ENCODE data around the gene NKAIN2.
A peak's percentile ranks its signal among the peaks of the same experiment; 100 is the strongest.

The NKAIN2 gene

GRCh38 chr6:124599656-124600055, 796.0 kb downstream of the NKAIN2 start:
- Histone ChIP-seq H3K4me3 (ENCODE audit: insufficient read depth, low read depth, low read length) (no peak overlapping the region), H3K4me1 (ENCODE audit: control insufficient read depth, insufficient read depth, low read length) (no peaks in the 10 kb centered on the region), H3K9me3 (ENCODE audit: control insufficient read depth, low read length) (no peaks in the 10 kb centered on the region), H3K27me3 (ENCODE audit: control insufficient read depth, insufficient read depth, low read length, poor library complexity, severe bottlenecking) (peaks cover 4% of the 10 kb centered on the region), H3K36me3 (ENCODE audit: control insufficient read depth, insufficient read depth, low read length) (no peaks in the 10 kb centered on the region), H3K27ac (ENCODE audit: insufficient read depth, low read depth, low read length, poor library complexity, severe bottlenecking) (no peak overlapping the region)
- 81 to 95% methylated on average over 1 of the region's 1 CpG for WGBS, 2 experiments

GRCh38 chr6:124604719-124605118, 801.1 kb downstream of the NKAIN2 start:
- Histone ChIP-seq H3K27me3 (ENCODE audit: control insufficient read depth, insufficient read depth, low read length, poor library complexity, severe bottlenecking) (peaks cover 4% of the 10 kb centered on the region), H3K4me3 (ENCODE audit: insufficient read depth, low read depth, low read length) (no peak overlapping the region), H3K36me3 (ENCODE audit: control insufficient read depth, insufficient read depth, low read length) (no peaks in the 10 kb centered on the region), H3K9me3 (ENCODE audit: control insufficient read depth, low read length) (no peaks in the 10 kb centered on the region), H3K27ac (ENCODE audit: insufficient read depth, low read depth, low read length, poor library complexity, severe bottlenecking) (no peak overlapping the region), H3K4me1 (ENCODE audit: control insufficient read depth, insufficient read depth, low read length) (no peaks in the 10 kb centered on the region)
- WGBS, 2 experiments: 94 to 96% methylated on average over 2 of the region's 3 CpGs

- no peak overlapping the region for H3K4me3 ChIP-seq (ENCODE audit: insufficient read depth, low read depth, low read length)
- H3K27me3 ChIP-seq (ENCODE audit: control insufficient read depth, insufficient read depth, low read length, poor library complexity, severe bottlenecking): no peaks in the 10 kb centered on the region
- H3K36me3 ChIP-seq (ENCODE audit: control insufficient read depth, insufficient read depth, low read length): no peaks in the 10 kb centered on the region
- no peaks in the 10 kb centered on the region for H3K4me1 ChIP-seq (ENCODE audit: control insufficient read depth, insufficient read depth, low read length)
- H3K27ac ChIP-seq (ENCODE audit: insufficient read depth, low read depth, low read length, poor library complexity, severe bottlenecking): no peak overlapping the region
- H3K9me3 ChIP-seq (ENCODE audit: control insufficient read depth, low read length): no peaks in the 10 kb centered on the region
Measured at GRCh38 chr6:124607119-124607627, 803.5 kb downstream of the NKAIN2 start.

GRCh38 chr6:124613031-124613430, 809.4 kb downstream of the NKAIN2 start:
- Histone ChIP-seq H3K4me1 (ENCODE audit: control insufficient read depth, insufficient read depth, low read length) (no peaks in the 10 kb centered on the region), H3K27ac (ENCODE audit: insufficient read depth, low read depth, low read length, poor library complexity, severe bottlenecking) (no peak overlapping the region), H3K36me3 (ENCODE audit: control insufficient read depth, insufficient read depth, low read length) (no peaks in the 10 kb centered on the region), H3K4me3 (ENCODE audit: insufficient read depth, low read depth, low read length) (no peak overlapping the region), H3K27me3 (ENCODE audit: control insufficient read depth, insufficient read depth, low read length, poor library complexity, severe bottlenecking) (no peaks in the 10 kb centered on the region), H3K9me3 (ENCODE audit: control insufficient read depth, low read length) (no peaks in the 10 kb centered on the region)
- WGBS, 2 experiments: 67 to 72% methylated on average over 2 of the region's 2 CpGs

- H3K9me3 ChIP-seq (ENCODE audit: control insufficient read depth, low read length): no peaks in the 10 kb centered on the region
- 83 to 94% methylated on average over 4 to 5 of the region's 5 CpGs for WGBS, 2 experiments
- no peaks in the 10 kb centered on the region for H3K36me3 ChIP-seq (ENCODE audit: control insufficient read depth, insufficient read depth, low read length)
- no peaks in the 10 kb centered on the region for H3K4me1 ChIP-seq (ENCODE audit: control insufficient read depth, insufficient read depth, low read length)
- H3K4me3 ChIP-seq (ENCODE audit: insufficient read depth, low read depth, low read length): no peak overlapping the region
- H3K27ac ChIP-seq (ENCODE audit: insufficient read depth, low read depth, low read length, poor library complexity, severe bottlenecking): no peak overlapping the region
- no peaks in the 10 kb centered on the region for H3K27me3 ChIP-seq (ENCODE audit: control insufficient read depth, insufficient read depth, low read length, poor library complexity, severe bottlenecking)
Measured at GRCh38 chr6:124622351-124622750, 818.7 kb downstream of the NKAIN2 start.

GRCh38 chr6:124633655-124634054, 830.0 kb downstream of the NKAIN2 start:
- WGBS, 2 experiments: 94% methylated on average over 3 of the region's 3 CpGs
- Histone ChIP-seq H3K27me3 (ENCODE audit: control insufficient read depth, insufficient read depth, low read length, poor library complexity, severe bottlenecking) (no peaks in the 10 kb centered on the region), H3K27ac (ENCODE audit: insufficient read depth, low read depth, low read length, poor library complexity, severe bottlenecking) (no peak overlapping the region), H3K9me3 (ENCODE audit: control insufficient read depth, low read length) (no peaks in the 10 kb centered on the region), H3K4me3 (ENCODE audit: insufficient read depth, low read depth, low read length) (no peak overlapping the region), H3K4me1 (ENCODE audit: control insufficient read depth, insufficient read depth, low read length) (no peaks in the 10 kb centered on the region), H3K36me3 (ENCODE audit: control insufficient read depth, insufficient read depth, low read length) (no peaks in the 10 kb centered on the region)

- Histone ChIP-seq H3K9me3 (ENCODE audit: control insufficient read depth, low read length) (no peaks in the 10 kb centered on the region), H3K36me3 (ENCODE audit: control insufficient read depth, insufficient read depth, low read length) (no peaks in the 10 kb centered on the region), H3K27ac (ENCODE audit: insufficient read depth, low read depth, low read length, poor library complexity, severe bottlenecking) (no peak overlapping the region), H3K4me1 (ENCODE audit: control insufficient read depth, insufficient read depth, low read length) (no peaks in the 10 kb centered on the region), H3K27me3 (ENCODE audit: control insufficient read depth, insufficient read depth, low read length, poor library complexity, severe bottlenecking) (no peaks in the 10 kb centered on the region), H3K4me3 (ENCODE audit: insufficient read depth, low read depth, low read length) (no peak overlapping the region)
- WGBS, 2 experiments: 91 to 95% methylated on average over 4 of the region's 4 CpGs
Measured at GRCh38 chr6:124640432-124640831, 836.8 kb downstream of the NKAIN2 start.

- Histone ChIP-seq H3K4me3 (ENCODE audit: insufficient read depth, low read depth, low read length) (no peak overlapping the region), H3K27ac (ENCODE audit: insufficient read depth, low read depth, low read length, poor library complexity, severe bottlenecking) (no peak overlapping the region), H3K9me3 (ENCODE audit: control insufficient read depth, low read length) (no peaks in the 10 kb centered on the region), H3K4me1 (ENCODE audit: control insufficient read depth, insufficient read depth, low read length) (peaks cover 7% of the 10 kb centered on the region), H3K27me3 (ENCODE audit: control insufficient read depth, insufficient read depth, low read length, poor library complexity, severe bottlenecking) (no peaks in the 10 kb centered on the region), H3K36me3 (ENCODE audit: control insufficient read depth, insufficient read depth, low read length) (no peaks in the 10 kb centered on the region)
- 97 to 100% methylated on average over 1 of the region's 1 CpG for WGBS, 2 experiments
Measured at GRCh38 chr6:124655866-124656265, 852.2 kb downstream of the NKAIN2 start.

- WGBS, 2 experiments: 95 to 96% methylated on average over 8 of the region's 8 CpGs
- Histone ChIP-seq H3K9me3 (ENCODE audit: control insufficient read depth, low read length) (no peaks in the 10 kb centered on the region), H3K4me3 (ENCODE audit: insufficient read depth, low read depth, low read length) (no peak overlapping the region), H3K27me3 (ENCODE audit: control insufficient read depth, insufficient read depth, low read length, poor library complexity, severe bottlenecking) (no peaks in the 10 kb centered on the region), H3K36me3 (ENCODE audit: control insufficient read depth, insufficient read depth, low read length) (no peaks in the 10 kb centered on the region), H3K27ac (ENCODE audit: insufficient read depth, low read depth, low read length, poor library complexity, severe bottlenecking) (no peak overlapping the region), H3K4me1 (ENCODE audit: control insufficient read depth, insufficient read depth, low read length) (peaks cover 15% of the 10 kb centered on the region)
Measured at GRCh38 chr6:124658053-124658452, 854.4 kb downstream of the NKAIN2 start.

- 100% methylated on average over 1 of the region's 1 CpG for WGBS, 2 experiments
- H3K27me3 ChIP-seq (ENCODE audit: control insufficient read depth, insufficient read depth, low read length, poor library complexity, severe bottlenecking): no peaks in the 10 kb centered on the region
- H3K4me3 ChIP-seq (ENCODE audit: insufficient read depth, low read depth, low read length): no peak overlapping the region
- peaks cover 15% of the 10 kb centered on the region for H3K4me1 ChIP-seq (ENCODE audit: control insufficient read depth, insufficient read depth, low read length)
- no peak overlapping the region for H3K27ac ChIP-seq (ENCODE audit: insufficient read depth, low read depth, low read length, poor library complexity, severe bottlenecking)
- H3K9me3 ChIP-seq (ENCODE audit: control insufficient read depth, low read length): no peaks in the 10 kb centered on the region
- H3K36me3 ChIP-seq (ENCODE audit: control insufficient read depth, insufficient read depth, low read length): no peaks in the 10 kb centered on the region
Measured at GRCh38 chr6:124659427-124659826, 855.8 kb downstream of the NKAIN2 start.

GRCh38 chr6:124660185-124660584, 856.5 kb downstream of the NKAIN2 start:
- no peaks in the 10 kb centered on the region for H3K9me3 ChIP-seq (ENCODE audit: control insufficient read depth, low read length)
- peaks cover 15% of the 10 kb centered on the region for H3K4me1 ChIP-seq (ENCODE audit: control insufficient read depth, insufficient read depth, low read length)
- no peak overlapping the region for H3K4me3 ChIP-seq (ENCODE audit: insufficient read depth, low read depth, low read length)
- no peaks in the 10 kb centered on the region for H3K36me3 ChIP-seq (ENCODE audit: control insufficient read depth, insufficient read depth, low read length)
- H3K27me3 ChIP-seq (ENCODE audit: control insufficient read depth, insufficient read depth, low read length, poor library complexity, severe bottlenecking): no peaks in the 10 kb centered on the region
- WGBS, 2 experiments: 94% methylated on average over 2 of the region's 2 CpGs; no CpG with 5 or more reads in 1 of the 2 experiments
- H3K27ac ChIP-seq (ENCODE audit: insufficient read depth, low read depth, low read length, poor library complexity, severe bottlenecking): peak overlapping the region; percentile 84

Measured in ectodermal cell (in vitro differentiated cells).